DOHH2 (cell line): Measurements from ENCODE around the gene PGBD5.

Experiments
- H3F3A ChIP-seq: fragments of 200-600 bp; sonication (generic), shearing (Covaris generic); 2 replicates; pipeline ENCODE4 v1.6.0; 2016; ENCODE audit warnings: antibody characterized with exemption, mild to moderate bottlenecking; ENCODE audit not compliant: control insufficient read depth, insufficient read depth
- H3K27ac ChIP-seq: fragments of 200-600 bp; sonication (generic); 2 replicates; pipeline ENCODE4 v1.5.1; 2014; ENCODE audit warnings: low read depth, mild to moderate bottlenecking, low read length, moderate library complexity
- H3K27me3 ChIP-seq: fragments of 200-600 bp; sonication (generic); 2 replicates; pipeline ENCODE4 v1.6.1; 2014; ENCODE audit warnings: mild to moderate bottlenecking, low read length, mixed read lengths; ENCODE audit not compliant: control insufficient read depth
- H3K36me3 ChIP-seq: fragments of 200-600 bp; sonication (generic); 2 replicates; pipeline ENCODE4 v1.6.1; 2014; ENCODE audit warnings: mild to moderate bottlenecking, low read length, moderate library complexity, mixed read lengths; ENCODE audit not compliant: control insufficient read depth
- H3K4me1 ChIP-seq: fragments of 200-600 bp; sonication (generic); 2 replicates; pipeline ENCODE4 v1.6.1; 2014; ENCODE audit warnings: mild to moderate bottlenecking, low read length, mixed read lengths; ENCODE audit not compliant: control insufficient read depth
- H3K4me2 ChIP-seq: fragments of 200-600 bp; sonication (generic); 2 replicates; pipeline ENCODE4 v1.6.0; 2014; ENCODE audit warnings: mild to moderate bottlenecking, low read length, moderate library complexity
- H3K4me3 ChIP-seq: fragments of 200-600 bp; sonication (generic); 2 replicates; pipeline ENCODE4 v1.5.1; 2014; ENCODE audit warnings: mild to moderate bottlenecking, low read length, mixed read lengths
- H3K79me2 ChIP-seq: fragments of 200-600 bp; sonication (generic); 2 replicates; pipeline ENCODE4 v1.6.1; 2014; ENCODE audit warnings: mild to moderate bottlenecking, low read length, mixed read lengths; ENCODE audit not compliant: control insufficient read depth
- H3K9me2 ChIP-seq: fragments of 200-600 bp; sonication (generic); replicated peaks from 2 replicates; pipeline ENCODE4 v1.6.1; 2014; ENCODE audit warnings: mild to moderate bottlenecking, low read length, mixed read lengths; ENCODE audit not compliant: control insufficient read depth
- H3K9me3 ChIP-seq: fragments of 200-600 bp; sonication (generic); 2 replicates; pipeline ENCODE4 v1.6.1; 2014; ENCODE audit warnings: antibody characterized with exemption, low read length, mixed read lengths; ENCODE audit not compliant: control insufficient read depth, insufficient read depth
- H4K20me1 ChIP-seq: fragments of 200-600 bp; sonication (generic); 2 replicates; pipeline ENCODE4 v1.6.0; 2014; ENCODE audit warnings: low read depth, mild to moderate bottlenecking, antibody characterized with exemption, low read length, moderate library complexity; ENCODE audit not compliant: control insufficient read depth, insufficient read depth
- EZH2phosphoT487 ChIP-seq: fragments of 200-600 bp; sonication (generic); IDR thresholded peaks from 2 replicates; pipeline ENCODE4 v1.6.1; 2017; ENCODE audit warnings: borderline replicate concordance, mild to moderate bottlenecking, antibody characterized with exemption, low read length, moderate library complexity, mixed read lengths
- TF ChIP-seq, protein P1 (sequence below): fragments of 200-600 bp; sonication (generic); IDR thresholded peaks from one replicate; pipeline ENCODE4 v1.5.1; 2014; ENCODE audit warnings: antibody characterized with exemption, mild to moderate bottlenecking, low read depth, low read length; ENCODE audit not compliant: poor library complexity, severe bottlenecking

Gene PGBD5

DNA sequence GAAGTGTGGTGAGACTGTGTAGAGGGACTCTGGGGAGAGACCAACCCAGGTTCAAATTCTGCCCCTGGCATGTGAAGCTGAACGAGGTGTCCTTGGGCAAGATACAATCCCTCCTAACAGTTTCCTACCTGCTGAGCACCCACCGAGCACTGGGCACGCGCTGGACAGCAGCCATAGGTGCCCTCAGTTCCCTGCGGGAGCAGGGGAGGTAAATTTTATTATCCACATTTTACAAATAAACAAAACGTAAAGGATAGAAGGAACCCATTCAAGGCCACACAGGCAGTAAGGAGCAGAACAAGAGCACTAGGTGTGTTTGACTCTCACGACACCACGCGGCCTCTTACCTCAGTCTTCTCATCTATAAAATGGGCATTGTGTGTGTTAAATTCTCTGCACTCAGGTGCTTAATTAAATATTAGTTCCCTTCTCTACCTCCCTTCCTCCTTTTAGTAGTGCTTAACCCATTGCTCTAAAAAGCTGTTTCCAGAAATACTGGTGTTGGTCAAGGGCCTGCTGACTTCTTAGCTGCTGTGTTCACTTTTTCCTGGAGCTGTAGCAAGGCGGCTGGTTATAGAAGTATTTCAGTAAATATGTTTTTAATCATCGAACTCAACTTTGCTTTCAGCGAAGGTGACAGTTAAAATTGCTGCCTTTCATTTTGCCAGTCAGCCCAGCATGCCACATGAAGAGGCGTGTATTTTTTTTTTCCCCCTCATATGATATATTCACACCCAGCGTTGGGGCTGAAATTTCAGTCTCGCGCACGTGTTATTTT, 41.6 kb downstream of the PGBD5 start:
- Histone ChIP-seq H4K20me1 (no peaks in the 10 kb centered on the region), H3K79me2 (no peaks in the 10 kb centered on the region), H3K4me1 (no peaks in the 10 kb centered on the region), H3K4me3 (no peak overlapping the region), H3K36me3 (no peaks in the 10 kb centered on the region), H3K9me3 (peaks cover 10% of the 10 kb centered on the region), H3K27ac (no peak overlapping the region), H3F3A (no peaks in the 10 kb centered on the region), H3K27me3 (no peaks in the 10 kb centered on the region), H3K9me2 (no peaks in the 10 kb centered on the region), H3K4me2 (no peak overlapping the region)
- TF ChIP-seq, protein P1, sequence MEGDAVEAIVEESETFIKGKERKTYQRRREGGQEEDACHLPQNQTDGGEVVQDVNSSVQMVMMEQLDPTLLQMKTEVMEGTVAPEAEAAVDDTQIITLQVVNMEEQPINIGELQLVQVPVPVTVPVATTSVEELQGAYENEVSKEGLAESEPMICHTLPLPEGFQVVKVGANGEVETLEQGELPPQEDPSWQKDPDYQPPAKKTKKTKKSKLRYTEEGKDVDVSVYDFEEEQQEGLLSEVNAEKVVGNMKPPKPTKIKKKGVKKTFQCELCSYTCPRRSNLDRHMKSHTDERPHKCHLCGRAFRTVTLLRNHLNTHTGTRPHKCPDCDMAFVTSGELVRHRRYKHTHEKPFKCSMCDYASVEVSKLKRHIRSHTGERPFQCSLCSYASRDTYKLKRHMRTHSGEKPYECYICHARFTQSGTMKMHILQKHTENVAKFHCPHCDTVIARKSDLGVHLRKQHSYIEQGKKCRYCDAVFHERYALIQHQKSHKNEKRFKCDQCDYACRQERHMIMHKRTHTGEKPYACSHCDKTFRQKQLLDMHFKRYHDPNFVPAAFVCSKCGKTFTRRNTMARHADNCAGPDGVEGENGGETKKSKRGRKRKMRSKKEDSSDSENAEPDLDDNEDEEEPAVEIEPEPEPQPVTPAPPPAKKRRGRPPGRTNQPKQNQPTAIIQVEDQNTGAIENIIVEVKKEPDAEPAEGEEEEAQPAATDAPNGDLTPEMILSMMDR: no peak
- TF ChIP-seq EZH2phosphoT487: no peak

GRCh38 chr1:230383425-230383824, 42.7 kb downstream of the PGBD5 start:
- no peaks in the 10 kb centered on the region for H3K79me2 ChIP-seq
- H3K27me3 ChIP-seq: no peaks in the 10 kb centered on the region
- no peaks in the 10 kb centered on the region for H3K9me2 ChIP-seq
- no peak overlapping the region for H3K4me3 ChIP-seq
- H3K4me2 ChIP-seq: no peak overlapping the region
- H3K36me3 ChIP-seq: no peaks in the 10 kb centered on the region
- no peaks in the 10 kb centered on the region for H3K4me1 ChIP-seq
- TF ChIP-seq EZH2phosphoT487: no peak
- TF ChIP-seq, protein P1: no peak
- no peaks in the 10 kb centered on the region for H4K20me1 ChIP-seq
- peaks cover 22% of the 10 kb centered on the region for H3K9me3 ChIP-seq
- H3K27ac ChIP-seq: no peak overlapping the region
- H3F3A ChIP-seq: no peaks in the 10 kb centered on the region

GRCh38 chr1:230382001-230382491, 44.1 kb downstream of the PGBD5 start:
- H4K20me1 ChIP-seq: no peaks in the 10 kb centered on the region
- H3K9me3 ChIP-seq: peaks cover 25% of the 10 kb centered on the region
- no peaks in the 10 kb centered on the region for H3K9me2 ChIP-seq
- H3K36me3 ChIP-seq: no peaks in the 10 kb centered on the region
- H3K79me2 ChIP-seq: no peaks in the 10 kb centered on the region
- no peak overlapping the region for H3K4me2 ChIP-seq
- no peaks in the 10 kb centered on the region for H3K4me1 ChIP-seq
- no peaks in the 10 kb centered on the region for H3F3A ChIP-seq
- no peak overlapping the region for H3K27ac ChIP-seq
- H3K4me3 ChIP-seq: no peak overlapping the region
- H3K27me3 ChIP-seq: no peaks in the 10 kb centered on the region
- TF ChIP-seq, protein P1: no peak
- TF ChIP-seq EZH2phosphoT487: no peak
